NCI-H187 treated with DMSO at 0.1 percent for 48 hours (cell line): ENCODE measurements around the gene SESN3.
"Not testable (repeated sequence)": the region's sequence is repeated elsewhere in the genome, so short reads cannot be mapped to it uniquely, and the experiment has no call there.

Source experiments
- DNase-seq: peaks from one replicate; lab custom pipeline; 2025; lab: John Stamatoyannopoulos, UW

The SESN3 gene

GRCh38 chr11:95218149-95218548 is 12.9 kb downstream of the SESN3 start:
- DNase-seq, result no peak

GRCh38 chr11:95212609-95213008 is 18.4 kb downstream of the SESN3 start:
- no peak for DNase-seq

GRCh38 chr11:95209535-95209934 is 21.5 kb downstream of the SESN3 start:
- DNase-seq, result not testable (repeated sequence)

- DNase-seq, result no peak
Observed at GRCh38 chr11:95200781-95201457, 30.1 kb downstream of the SESN3 start.

- no peak for DNase-seq
Observed at GRCh38 chr11:95195831-95196230, 35.2 kb downstream of the SESN3 start.

- no peak for DNase-seq
Observed at GRCh38 chr11:95193541-95193940, 37.5 kb downstream of the SESN3 start.

GRCh38 chr11:95192717-95193116 is 38.3 kb downstream of the SESN3 start:
- no peak for DNase-seq

- DNase-seq, result no peak
Observed at GRCh38 chr11:95187723-95188122, 43.3 kb downstream of the SESN3 start.

- DNase-seq, result no peak
Observed at GRCh38 chr11:95182397-95182796, 48.6 kb downstream of the SESN3 start.

- DNase-seq, result no peak
Observed at GRCh38 chr11:95175818-95176380, 55.1 kb downstream of the SESN3 start.

GRCh38 chr11:95170294-95170693 is 60.7 kb downstream of the SESN3 start:
- no peak for DNase-seq

GRCh38 chr11:95166781-95167180 is 64.2 kb downstream of the SESN3 start:
- DNase-seq, result no peak

- DNase-seq, result no peak
Observed at GRCh38 chr11:95165638-95166037, 65.4 kb downstream of the SESN3 start.

- no peak for DNase-seq
Observed at GRCh38 chr11:95163106-95163505, 67.9 kb downstream of the SESN3 start.

GRCh38 chr11:95161248-95161647 is 69.8 kb downstream of the SESN3 start:
- no peak for DNase-seq

- DNase-seq, result no peak
Observed at GRCh38 chr11:95157824-95158223, 73.2 kb downstream of the SESN3 start.

GRCh38 chr11:95156916-95157541 is 74.0 kb downstream of the SESN3 start:
- no peak for DNase-seq

- DNase-seq, result no peak
Observed at GRCh38 chr11:95156133-95156721, 74.8 kb downstream of the SESN3 start.

- no peak for DNase-seq
Observed at GRCh38 chr11:95155385-95155784, 75.6 kb downstream of the SESN3 start.

- peak; percentile 8 for DNase-seq
Observed at GRCh38 chr11:95154514-95154913, 76.5 kb downstream of the SESN3 start.

- DNase-seq, result no peak
Observed at GRCh38 chr11:95153857-95154246, 77.2 kb downstream of the SESN3 start.

- no peak for DNase-seq
Observed at GRCh38 chr11:95152876-95153856, 77.8 kb downstream of the SESN3 start.
